GM18505 (cell line): ENCODE data around the gene RPS6KA4.
"Not testable (repeated sequence)": the region's sequence is repeated elsewhere in the genome, so short reads cannot be mapped to it uniquely, and the experiment has no call there.

Source experiments
- ATAC-seq: cut with Tn5 transposase; IDR thresholded peaks from one replicate; pipeline ENCODE4 v1.9.1; 2021; ENCODE audit not compliant: unreplicated experiment
- POLR2A ChIP-seq: IDR thresholded peaks from 4 replicates; pipeline ENCODE4 v1.6.1; 2011; ENCODE audit warnings: borderline replicate concordance; ENCODE audit not compliant: insufficient read depth, insufficient read length; ENCODE audit errors: extremely low read depth

The RPS6KA4 gene

DNA sequence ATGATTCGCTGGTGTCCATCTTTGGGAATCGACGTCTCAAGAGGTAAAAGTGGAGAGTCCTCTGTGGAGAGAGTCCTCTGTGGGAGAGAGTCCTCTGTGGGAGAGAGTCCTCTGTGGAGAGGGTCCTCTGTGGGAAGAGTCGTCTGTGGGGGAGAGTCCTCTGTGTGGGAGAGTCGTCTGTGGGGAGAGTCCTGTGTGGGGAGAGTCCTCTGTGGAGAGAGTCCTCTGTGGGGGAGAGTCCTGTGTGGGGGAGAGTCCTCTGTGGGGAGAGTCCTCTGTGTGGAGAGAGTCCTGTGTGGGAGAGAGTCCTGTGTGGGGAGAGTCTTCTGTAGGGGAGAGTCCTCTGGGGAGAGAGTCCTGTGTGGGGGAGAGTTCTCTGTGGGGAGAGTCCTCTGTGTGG lies 37.9 kb upstream of the RPS6KA4 start:
- ATAC-seq = no peak

DNA sequence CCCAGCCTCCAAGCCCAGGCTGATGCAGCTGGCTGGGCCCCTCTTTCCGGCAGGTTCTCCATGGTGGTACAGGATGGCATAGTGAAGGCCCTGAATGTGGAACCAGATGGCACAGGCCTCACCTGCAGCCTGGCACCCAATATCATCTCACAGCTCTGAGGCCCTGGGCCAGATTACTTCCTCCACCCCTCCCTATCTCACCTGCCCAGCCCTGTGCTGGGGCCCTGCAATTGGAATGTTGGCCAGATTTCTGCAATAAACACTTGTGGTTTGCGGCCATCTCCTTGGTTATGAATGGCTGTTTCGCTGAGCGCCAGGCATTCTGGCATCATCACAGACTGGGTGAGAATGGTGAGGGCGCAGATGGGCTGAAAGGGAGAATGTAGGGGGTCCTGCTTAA lies 37.4 kb upstream of the RPS6KA4 start:
- TF ChIP-seq POLR2A = no peak
- ATAC-seq = no peak

More for the DNA sequence above, 37.9 kb upstream of the RPS6KA4 start:
- TF ChIP-seq POLR2A = no peak

DNA sequence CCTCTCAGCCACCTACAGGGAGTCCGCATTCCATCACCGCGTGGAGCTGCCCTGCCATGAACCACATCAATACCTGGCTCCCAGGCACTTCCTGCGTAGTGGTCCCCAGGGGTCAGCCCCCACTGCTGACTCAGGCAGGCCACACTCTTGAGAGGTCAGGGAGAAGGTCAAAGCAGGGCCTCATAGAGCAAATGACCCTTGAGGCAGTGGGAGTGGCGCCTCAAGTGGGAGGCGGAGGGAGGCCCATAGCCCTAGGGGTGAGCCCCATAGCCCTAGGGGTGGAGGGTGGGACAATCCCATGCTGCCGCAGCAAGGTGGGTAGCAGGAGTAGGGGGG lies 36.1 kb upstream of the RPS6KA4 start:
- TF ChIP-seq POLR2A = no peak
- ATAC-seq = no peak

DNA sequence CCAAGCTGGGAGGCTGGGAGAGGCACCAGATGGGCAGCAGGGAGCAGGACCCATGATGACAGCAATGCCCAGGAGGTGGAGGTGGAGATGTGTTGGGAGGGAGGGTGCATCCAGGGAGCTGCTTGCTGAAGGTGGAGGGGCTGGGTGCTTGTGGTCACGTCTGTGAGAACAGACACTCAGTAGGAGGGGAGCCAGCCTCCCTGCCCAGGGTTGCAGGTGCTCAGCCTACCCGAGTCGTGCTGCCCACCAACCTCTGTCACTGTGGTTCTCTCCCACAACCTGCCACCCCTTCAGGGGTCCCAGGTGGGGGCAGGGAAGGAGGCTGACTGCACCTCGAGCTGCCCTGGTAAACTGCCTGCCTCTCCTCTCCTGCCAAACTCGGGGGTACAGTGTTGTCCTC lies 35.6 kb upstream of the RPS6KA4 start:
- ATAC-seq = no peak
- no peak for TF ChIP-seq POLR2A

DNA sequence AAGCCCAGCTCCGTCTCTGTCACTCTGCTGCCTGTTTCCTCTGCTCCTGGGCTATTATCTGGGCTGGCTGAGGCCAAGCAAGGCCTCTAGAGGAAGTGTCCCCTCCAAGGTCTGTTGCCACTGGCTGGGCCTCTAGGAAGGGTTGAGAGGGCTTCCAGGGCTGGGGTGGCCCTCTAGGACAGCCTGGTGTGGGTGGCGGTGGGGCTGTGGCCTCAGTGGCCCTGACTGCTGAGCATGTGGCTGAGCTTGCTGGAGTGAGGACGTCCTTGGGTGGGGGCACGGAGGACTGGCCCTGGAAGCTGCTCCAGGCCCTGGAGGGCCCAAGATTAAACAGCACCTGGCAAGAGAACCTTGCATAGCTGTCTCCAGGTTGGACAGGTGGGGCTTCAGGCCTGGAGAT lies 35.0 kb upstream of the RPS6KA4 start:
- not testable (repeated sequence) for ATAC-seq

DNA sequence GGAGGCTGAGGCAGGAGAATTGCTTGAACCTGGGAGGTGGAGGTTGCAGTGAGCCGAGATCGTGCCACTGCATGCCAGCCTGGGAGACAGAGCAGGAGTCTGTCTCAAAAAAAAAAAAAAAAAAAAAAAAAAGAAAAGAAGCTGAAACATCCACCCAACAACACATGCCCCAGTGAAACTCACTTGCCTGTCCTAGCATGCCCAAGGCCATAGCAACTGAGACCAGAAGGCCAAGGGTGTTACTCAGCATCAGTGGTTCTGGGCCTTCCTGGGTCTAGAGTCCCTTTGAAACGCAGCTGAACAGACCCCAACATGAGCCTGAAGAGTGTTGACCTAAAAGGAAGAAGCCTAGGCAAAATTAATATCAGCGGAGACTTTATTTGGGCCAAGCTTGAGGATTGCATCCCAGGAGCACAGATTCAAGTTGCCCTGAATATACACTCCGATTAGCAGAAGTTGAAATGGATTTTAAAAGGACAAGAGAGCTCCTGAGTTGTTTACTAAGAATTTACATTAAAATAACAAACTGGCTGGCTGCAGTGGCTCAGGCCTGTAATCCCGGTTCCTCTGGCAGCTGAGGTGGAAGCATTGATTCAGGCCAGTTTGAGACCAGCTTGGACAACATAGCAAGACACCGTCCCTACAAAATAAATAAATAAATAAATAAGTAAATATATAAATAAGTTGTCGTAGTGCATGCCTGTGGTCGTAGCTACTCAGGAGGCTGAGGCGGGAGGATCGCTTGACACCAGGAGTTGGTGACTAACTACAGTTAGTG lies 34.1 kb upstream of the RPS6KA4 start:
- TF ChIP-seq POLR2A = no peak
- no peak for ATAC-seq

DNA sequence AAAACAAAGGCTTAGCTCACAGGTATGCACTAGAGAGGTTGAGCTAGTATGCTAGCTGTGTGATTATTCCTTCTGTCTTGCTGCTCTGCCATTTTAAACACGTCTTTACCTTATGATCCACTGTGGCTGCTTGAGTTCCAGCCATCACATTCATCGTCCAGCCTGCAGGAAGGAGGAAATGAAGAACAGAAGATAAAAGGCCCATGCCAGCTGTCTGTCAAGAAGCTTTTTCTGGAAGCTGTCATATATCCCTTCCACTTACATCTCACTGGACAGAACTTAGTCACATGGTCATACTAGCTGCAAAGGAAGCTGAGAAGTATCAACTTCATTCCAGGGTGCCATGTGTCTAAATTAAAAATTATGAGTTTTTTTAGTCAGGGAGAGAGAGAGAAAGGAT lies 31.6 kb upstream of the RPS6KA4 start:
- ATAC-seq = no peak
- no peak for TF ChIP-seq POLR2A

DNA sequence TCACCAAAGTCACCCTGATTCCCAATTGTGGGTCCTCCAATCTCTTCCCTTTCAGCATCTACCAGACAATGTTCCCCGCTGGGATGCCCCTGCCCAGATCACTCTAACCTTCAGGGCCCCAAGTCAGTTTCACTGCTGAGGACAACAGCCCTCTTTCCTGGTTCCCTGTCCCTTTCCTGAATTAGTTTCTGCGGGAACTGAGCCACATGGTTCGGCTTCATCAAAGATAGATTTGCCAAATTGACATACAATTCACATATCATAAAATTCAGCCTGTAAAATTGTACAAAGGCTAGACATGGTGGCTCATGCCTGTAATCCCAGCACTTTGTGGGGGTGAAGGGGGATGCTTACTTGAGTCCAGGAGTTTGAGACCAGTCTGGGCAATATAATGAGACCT lies 31.0 kb upstream of the RPS6KA4 start:
- TF ChIP-seq POLR2A = no peak
- no peak for ATAC-seq

DNA sequence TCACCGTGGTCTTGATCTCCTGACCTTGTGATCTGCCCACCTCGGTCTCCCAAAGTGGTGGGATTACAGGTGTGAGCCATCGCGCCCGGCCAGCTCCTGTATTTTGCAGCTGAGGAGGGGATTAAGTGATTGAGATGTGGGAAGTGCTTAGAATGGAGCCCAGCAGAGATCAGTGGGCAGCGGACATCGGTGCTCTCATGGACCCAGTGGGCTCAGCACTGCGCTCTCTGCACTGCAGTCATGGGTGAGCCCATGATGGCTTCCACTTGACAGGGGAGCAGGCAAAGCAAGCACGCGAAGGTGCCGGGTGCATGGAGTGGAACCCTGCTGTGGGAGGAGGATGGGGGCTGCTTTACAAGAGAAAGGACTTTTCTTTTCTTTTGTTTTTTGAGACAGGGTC lies 28.1 kb upstream of the RPS6KA4 start:
- no peak for ATAC-seq
- TF ChIP-seq POLR2A = no peak

DNA sequence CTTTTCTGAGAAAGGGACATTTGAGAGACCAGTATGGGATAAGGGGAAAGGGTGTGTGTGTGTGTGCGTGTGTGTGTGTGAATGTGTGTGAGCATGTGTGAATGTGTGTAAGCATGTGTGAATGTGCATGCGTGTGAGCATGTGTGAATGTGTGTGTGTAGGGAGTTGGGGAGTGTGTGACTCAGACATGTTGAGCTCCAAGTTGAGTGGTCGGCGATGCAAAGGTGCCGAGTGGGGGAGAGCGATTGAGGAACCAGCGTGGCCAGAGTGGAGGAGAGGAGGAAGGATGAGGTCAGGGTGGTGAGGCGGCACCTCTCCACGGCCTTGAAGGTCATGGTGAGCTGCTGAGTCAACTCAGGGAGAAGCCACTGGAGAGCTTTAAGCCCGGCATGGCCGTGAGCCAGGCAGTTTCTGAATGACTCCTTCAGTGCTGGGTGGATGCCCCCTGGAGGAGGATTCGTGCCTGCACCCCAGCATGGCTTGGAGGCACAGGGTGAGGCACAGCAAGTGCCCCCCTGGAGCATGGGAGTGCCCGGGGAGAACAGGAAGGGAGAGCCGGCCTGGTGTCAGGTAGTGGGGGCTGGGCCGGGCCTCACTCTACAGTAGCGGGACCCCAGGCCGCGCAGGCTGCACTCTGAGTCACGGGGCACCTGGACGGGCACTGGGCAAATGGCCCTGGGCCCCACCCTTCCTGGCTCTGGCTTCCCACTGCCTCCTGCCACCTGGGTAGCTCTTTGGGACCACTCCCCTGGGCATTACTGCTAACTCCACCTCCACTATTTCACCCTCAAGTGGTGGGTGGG lies 27.2 kb upstream of the RPS6KA4 start:
- TF ChIP-seq POLR2A = no peak
- ATAC-seq = peak; percentile 36

DNA sequence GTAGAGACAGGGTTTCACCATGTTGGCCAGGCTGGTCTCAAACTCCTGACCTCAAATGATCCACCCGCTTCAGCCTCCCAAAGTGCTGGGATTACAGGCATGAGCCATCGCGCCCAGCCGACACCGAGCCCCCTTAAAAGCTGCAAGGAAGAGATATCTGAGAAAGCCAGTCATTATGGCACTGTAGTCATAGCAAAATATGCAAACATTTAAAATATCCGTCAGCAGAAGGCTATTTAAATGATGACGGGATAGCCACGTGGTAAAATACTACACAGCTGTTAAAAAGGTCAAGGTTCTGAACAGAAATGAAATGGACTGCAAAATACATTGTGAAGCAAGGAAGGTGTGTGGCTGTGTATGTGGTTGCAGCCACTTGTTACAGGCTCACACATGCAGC lies 25.4 kb upstream of the RPS6KA4 start:
- no peak for TF ChIP-seq POLR2A
- ATAC-seq = no peak

DNA sequence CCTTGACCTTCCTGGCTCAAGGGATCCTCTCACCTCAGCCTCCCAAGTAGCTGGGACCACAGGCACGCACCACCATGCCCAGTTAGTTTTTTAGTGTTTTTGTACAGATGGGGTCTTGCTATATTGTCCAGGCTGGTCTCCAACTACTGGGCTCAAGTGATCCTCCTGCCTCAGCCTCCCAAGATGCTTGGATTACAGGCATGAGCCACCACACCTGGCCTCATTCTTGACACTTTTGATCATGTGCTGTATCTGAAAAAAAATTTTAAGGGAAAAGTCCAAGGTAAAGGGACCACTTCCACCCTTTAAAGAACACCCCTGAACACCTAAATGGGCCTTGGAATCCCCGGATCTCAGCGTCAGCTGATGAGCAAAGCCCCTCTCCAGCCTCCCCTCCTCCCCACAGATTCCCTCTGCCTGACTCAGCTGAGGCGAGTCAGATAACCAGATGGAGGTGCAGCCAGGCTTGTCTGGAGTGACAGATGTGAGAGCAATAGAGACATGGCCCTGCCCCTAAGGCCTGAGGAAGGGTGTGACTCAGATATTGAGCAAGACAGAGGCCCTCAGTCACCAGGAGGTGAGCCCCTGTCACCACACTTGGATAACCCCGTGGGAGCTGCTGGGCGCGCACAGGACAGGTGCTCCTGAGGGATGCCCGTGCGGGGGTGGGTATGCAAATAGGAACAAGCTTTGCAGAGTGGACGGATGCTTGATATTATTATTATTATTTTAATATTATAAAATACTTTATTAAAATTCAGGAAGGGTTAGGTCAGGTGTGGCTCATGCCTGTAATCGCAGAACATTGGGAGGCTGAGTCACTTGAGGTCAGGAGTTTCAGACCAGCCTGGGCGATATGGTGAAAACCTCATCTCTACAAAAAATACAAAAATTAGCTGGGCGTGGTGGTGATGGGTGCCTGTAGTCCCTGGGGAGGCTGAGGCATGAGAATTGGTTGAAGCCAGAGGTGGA lies 23.9 kb upstream of the RPS6KA4 start:
- TF ChIP-seq POLR2A = no peak
- ATAC-seq = peak; percentile 77

DNA sequence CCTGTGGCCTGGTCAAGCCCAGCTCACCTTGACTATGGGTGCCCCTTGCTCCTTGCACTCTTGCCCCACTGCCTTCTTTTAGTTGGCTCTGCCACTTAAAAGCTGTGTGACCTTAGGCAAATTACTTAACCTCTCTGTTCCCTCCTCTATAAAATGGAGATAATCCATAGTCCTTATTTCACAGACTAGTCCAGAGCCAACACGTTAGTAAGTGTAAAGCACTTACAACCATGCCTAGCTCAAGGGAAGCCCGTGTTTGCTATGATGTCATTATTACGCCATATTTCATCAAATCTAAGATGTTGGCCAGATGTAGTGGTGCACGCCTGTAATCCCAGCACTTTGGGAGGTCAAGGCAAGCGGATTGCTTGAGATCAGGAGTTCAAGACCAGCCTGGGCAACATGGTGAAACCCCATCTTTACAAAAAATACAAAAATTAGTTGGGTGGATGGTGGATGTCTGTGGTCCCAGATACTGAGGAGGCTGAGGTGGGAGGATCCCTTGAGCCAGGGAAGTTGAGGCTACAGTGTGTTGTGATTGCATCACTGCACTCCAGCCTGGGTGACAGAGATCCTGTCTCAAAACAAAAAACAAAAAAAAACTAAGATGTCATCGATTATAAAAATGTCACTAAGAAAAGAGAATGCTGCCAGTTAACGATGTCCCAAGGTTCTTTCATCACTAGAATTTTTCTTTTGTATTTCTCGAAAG lies 21.3 kb upstream of the RPS6KA4 start:
- ATAC-seq = no peak
- no peak for TF ChIP-seq POLR2A

DNA sequence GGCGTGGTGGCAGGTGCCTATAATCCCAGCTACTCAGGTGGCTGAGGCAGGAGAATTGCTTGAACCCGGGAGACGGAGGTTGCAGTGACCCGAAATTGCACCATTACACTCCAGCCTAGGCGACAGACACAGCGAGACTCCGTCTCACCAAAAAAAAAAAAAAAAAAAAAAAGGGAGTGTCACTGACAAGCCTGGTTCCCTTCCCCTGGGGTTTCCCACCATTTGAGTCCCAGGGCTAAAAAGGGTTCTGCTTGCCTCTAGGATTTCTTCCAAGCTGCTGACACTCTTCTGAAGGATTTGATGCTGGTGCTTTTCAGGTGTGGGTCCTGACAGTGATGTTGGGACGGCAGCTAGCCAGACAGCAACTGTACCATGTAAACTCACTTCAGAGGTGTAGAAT lies 20.2 kb upstream of the RPS6KA4 start:
- no peak for ATAC-seq
- TF ChIP-seq POLR2A = no peak

DNA sequence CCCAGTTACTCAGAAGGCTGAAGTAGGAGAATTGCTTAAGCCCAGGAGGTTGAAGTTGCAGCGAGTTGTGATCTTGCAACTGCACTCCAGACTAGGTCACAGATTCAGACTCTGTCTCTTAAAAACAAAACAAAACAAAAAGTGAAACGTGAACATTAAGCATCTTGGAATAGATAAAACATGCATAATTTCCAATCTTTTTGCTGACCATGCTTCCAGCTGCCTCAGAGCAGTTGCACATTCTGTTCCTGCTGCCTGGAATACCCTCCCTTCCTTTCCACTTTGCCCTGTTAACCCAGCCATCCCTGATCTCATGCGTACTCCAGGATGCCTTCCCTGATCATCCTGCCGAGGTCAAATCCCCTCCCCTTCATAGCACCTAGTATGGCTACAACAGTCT lies 19.7 kb upstream of the RPS6KA4 start:
- no peak for ATAC-seq
- no peak for TF ChIP-seq POLR2A
